ENCODE data around the gene HJURP. TPM values are rescaled to one million over a fixed set of nuclear protein-coding genes. Genes with fewer than 3 reads are reported as not detected.

HJURP gene
- total RNA-seq, 1 donor from 2014 or later: 42.1 TPM

- Mint-ChIP-seq H3K27me3 (peaks cover 17% of the 10 kb centered on the region), H3K9me3 (no peaks in the 10 kb centered on the region), H3K4me3 (no peak overlapping the region), H3K36me3 (no peaks in the 10 kb centered on the region), H3K27ac (no peak overlapping the region), H3K4me1 (ENCODE audit: unreplicated experiment) (no peaks in the 10 kb centered on the region)
- peak; percentile 49 for DNase-seq (ENCODE audit: extremely low spot score, unreplicated experiment)
- no peak for TF ChIP-seq CTCF (conservative IDR thresholded peaks at IDR 0.05)
Measured at GRCh38 chr2:233799087-233799665, 55.2 kb downstream of the HJURP start.

GRCh38 chr2:233798335-233799086 lies 55.8 kb downstream of the HJURP start:
- peaks cover 10% of the 10 kb centered on the region for H3K27me3 Mint-ChIP-seq
- H3K36me3 Mint-ChIP-seq: no peaks in the 10 kb centered on the region
- DNase-seq (ENCODE audit: extremely low spot score, unreplicated experiment): peak; percentile 54
- no peaks in the 10 kb centered on the region for H3K4me1 Mint-ChIP-seq (ENCODE audit: unreplicated experiment)
- TF ChIP-seq CTCF (conservative IDR thresholded peaks at IDR 0.05): no peak
- no peak overlapping the region for H3K27ac Mint-ChIP-seq
- no peak overlapping the region for H3K4me3 Mint-ChIP-seq
- H3K9me3 Mint-ChIP-seq: no peaks in the 10 kb centered on the region

- Mint-ChIP-seq H3K36me3 (no peaks in the 10 kb centered on the region), H3K27me3 (peaks cover 2% of the 10 kb centered on the region), H3K4me1 (ENCODE audit: unreplicated experiment) (no peaks in the 10 kb centered on the region), H3K4me3 (no peak overlapping the region), H3K9me3 (no peaks in the 10 kb centered on the region), H3K27ac (no peak overlapping the region)
- no peak for DNase-seq (ENCODE audit: extremely low spot score, unreplicated experiment)
- TF ChIP-seq CTCF (conservative IDR thresholded peaks at IDR 0.05): no peak
Measured at GRCh38 chr2:233796254-233796653, 58.1 kb downstream of the HJURP start.

GRCh38 chr2:233795735-233796171 lies 58.6 kb downstream of the HJURP start:
- Mint-ChIP-seq H3K36me3 (no peaks in the 10 kb centered on the region), H3K4me1 (ENCODE audit: unreplicated experiment) (no peaks in the 10 kb centered on the region), H3K9me3 (no peaks in the 10 kb centered on the region), H3K27me3 (peaks cover 7% of the 10 kb centered on the region), H3K27ac (no peak overlapping the region), H3K4me3 (no peak overlapping the region)
- TF ChIP-seq CTCF (conservative IDR thresholded peaks at IDR 0.05): no peak
- DNase-seq (ENCODE audit: extremely low spot score, unreplicated experiment): peak; percentile 55

GRCh38 chr2:233794128-233794658 lies 60.1 kb downstream of the HJURP start:
- no peaks in the 10 kb centered on the region for H3K9me3 Mint-ChIP-seq
- H3K27me3 Mint-ChIP-seq: peaks cover 8% of the 10 kb centered on the region
- H3K4me3 Mint-ChIP-seq: no peak overlapping the region
- no peak overlapping the region for H3K27ac Mint-ChIP-seq
- TF ChIP-seq CTCF (conservative IDR thresholded peaks at IDR 0.05): no peak
- DNase-seq (ENCODE audit: extremely low spot score, unreplicated experiment): no peak
- H3K36me3 Mint-ChIP-seq: no peaks in the 10 kb centered on the region
- no peaks in the 10 kb centered on the region for H3K4me1 Mint-ChIP-seq (ENCODE audit: unreplicated experiment)

Measured in type B pancreatic cell (in vitro differentiated cells).